22Rv1 (cell line): ENCODE results near the gene NOP16.

Source experiments
- H3K27ac ChIP-seq: fragments of 450-650 bp; 2 replicates; pipeline ENCODE4 v1.5.1; 2017
- CTCF ChIP-seq: fragments of 450-650 bp; IDR thresholded peaks from 2 replicates; pipeline ENCODE4 v1.5.1; 2017; ENCODE audit warnings: mild to moderate bottlenecking
- ZFX ChIP-seq: fragments of 450-650 bp; IDR thresholded peaks from 2 replicates; pipeline ENCODE4 v1.6.1; 2017; ENCODE audit warnings: antibody characterized with exemption, borderline replicate concordance

Gene NOP16

GRCh38 chr5:176341325-176342157, 46.9 kb downstream of the NOP16 start:
- no peak for TF ChIP-seq ZFX
- TF ChIP-seq CTCF: no peak
- no peak overlapping the region for H3K27ac ChIP-seq

GRCh38 chr5:176339304-176339703, 49.1 kb downstream of the NOP16 start:
- H3K27ac ChIP-seq: no peak overlapping the region
- TF ChIP-seq ZFX (no peak), CTCF (no peak)

- H3K27ac ChIP-seq: no peak overlapping the region
- TF ChIP-seq CTCF (no peak), ZFX (no peak)
Measured at GRCh38 chr5:176337913-176338312, 50.5 kb downstream of the NOP16 start.

- TF ChIP-seq ZFX (no peak), CTCF (no peak)
- H3K27ac ChIP-seq: no peak overlapping the region
Measured at GRCh38 chr5:176334031-176334770, 54.2 kb downstream of the NOP16 start.
